Smooth muscle cell (in vitro differentiated cells): Measurements from ENCODE around the gene CLIC4. TPM values are rescaled to one million over a fixed set of nuclear protein-coding genes. Genes with fewer than 3 reads are reported as not detected.

Experiments
- DNase-seq: peaks from one replicate; lab custom pipeline; 2025; ENCODE audit not compliant: unreplicated experiment; lab: John Stamatoyannopoulos, UW
- H2AFZ ChIP-seq: fragments of 200-600 bp; sonication (generic); 2 replicates; pipeline ENCODE4 v1.6.0; 2016; ENCODE audit warnings: antibody characterized with exemption, low read depth, mild to moderate bottlenecking
- H3F3A ChIP-seq: fragments of 200-600 bp; sonication (generic); 2 replicates; pipeline ENCODE4 v1.6.0; 2017; ENCODE audit warnings: antibody characterized with exemption, low read depth
- H3K27ac ChIP-seq: fragments of 200-600 bp; sonication (generic); 2 replicates; pipeline ENCODE4 v1.5.1; 2016; ENCODE audit warnings: low read depth, mild to moderate bottlenecking
- H3K27me3 ChIP-seq: fragments of 200-600 bp; sonication (generic); 2 replicates; pipeline ENCODE4 v1.6.1; 2016; ENCODE audit warnings: low read depth, mild to moderate bottlenecking
- H3K36me3 ChIP-seq: fragments of 200-600 bp; sonication (generic); 2 replicates; pipeline ENCODE4 v1.5.1; 2016; ENCODE audit warnings: low read depth
- H3K4me1 ChIP-seq: fragments of 200-600 bp; sonication (generic); 2 replicates; pipeline ENCODE4 v1.5.1; 2016; ENCODE audit warnings: low read depth
- H3K4me2 ChIP-seq: fragments of 200-600 bp; sonication (generic); 2 replicates; pipeline ENCODE4 v1.6.0; 2016; ENCODE audit warnings: mild to moderate bottlenecking
- H3K4me3 ChIP-seq: fragments of 200-600 bp; sonication (generic); 2 replicates; pipeline ENCODE4 v1.5.1; 2016; ENCODE audit warnings: mild to moderate bottlenecking
- H3K79me2 ChIP-seq: fragments of 200-600 bp; sonication (generic); 2 replicates; pipeline ENCODE4 v1.6.0; 2016; ENCODE audit warnings: low read depth, mild to moderate bottlenecking
- H3K9ac ChIP-seq: fragments of 200-600 bp; sonication (generic); 2 replicates; pipeline ENCODE4 v1.6.0; 2016; ENCODE audit warnings: low read depth
- H3K9me3 ChIP-seq: fragments of 200-600 bp; sonication (generic); replicated peaks from 2 replicates; pipeline ENCODE4 v1.5.1; 2016; ENCODE audit warnings: low read depth
- H4K20me1 ChIP-seq: fragments of 200-600 bp; sonication (generic); 2 replicates; pipeline ENCODE4 v1.6.0; 2016; ENCODE audit warnings: low read depth
- WGBS: methylation state at CpG from one replicate; pipeline ENCODE4 v1.1.7; 2016; ENCODE audit warnings: low lambda C conversion rate; 5-methylcytosine and 5-hydroxymethylcytosine counted together
- polyA plus RNA-seq: library from polyadenylated mRNA; unstranded; fragments of >200 nt; fragmentation: Nextera tagmentation; extraction: Ambion mirVana; gene quantifications from 2 replicates; pipeline ENCODE4 v1.2.1, GENCODE V29; 2016
- total RNA-seq: library from RNA; depleted of rRNA; stranded (reverse); fragments of >200 nt; gene quantifications from 2 replicates; pipeline ENCODE4 v1.2.3, GENCODE V29; 2014
- TF ChIP-seq, protein P1 (sequence below): fragments of 200-600 bp; sonication (generic); IDR thresholded peaks from 2 replicates; pipeline ENCODE4 v1.5.1; 2017; ENCODE audit warnings: borderline replicate concordance, mild to moderate bottlenecking, antibody characterized with exemption; ENCODE audit not compliant: insufficient read depth, poor library complexity, severe bottlenecking

The CLIC4 gene
- total and polyA plus RNA-seq, 2 experiments from 2014 or later: 151 to 389 TPM

DNA sequence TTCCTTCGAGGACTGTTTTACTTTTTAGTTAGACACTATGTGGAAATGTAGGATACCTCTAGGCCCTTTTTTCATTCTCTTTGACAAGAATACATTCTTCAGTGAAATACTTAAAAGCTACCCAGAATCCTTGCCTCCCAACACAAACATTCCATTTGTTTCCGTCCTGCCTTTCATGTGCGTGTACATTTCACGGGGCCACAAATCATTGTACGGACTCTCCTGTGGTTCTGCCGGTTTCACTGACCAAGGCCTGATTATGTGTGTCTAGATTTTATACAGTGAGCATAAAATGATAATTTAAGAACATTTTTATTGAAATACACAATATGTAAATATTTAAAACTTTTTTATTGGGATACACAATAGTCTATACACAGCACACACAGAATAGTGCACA lies 108.4 kb downstream of the CLIC4 start:
- no peaks in the 10 kb centered on the region for H3K4me1 ChIP-seq
- no peak overlapping the region for H2AFZ ChIP-seq
- H3K27ac ChIP-seq: no peak overlapping the region
- H3F3A ChIP-seq: no peaks in the 10 kb centered on the region
- no peaks in the 10 kb centered on the region for H3K79me2 ChIP-seq
- H3K4me2 ChIP-seq: no peak overlapping the region
- no peaks in the 10 kb centered on the region for H3K27me3 ChIP-seq
- no peak overlapping the region for H3K4me3 ChIP-seq
- no peaks in the 10 kb centered on the region for H3K36me3 ChIP-seq
- no peak for DNase-seq
- TF ChIP-seq, protein P1, sequence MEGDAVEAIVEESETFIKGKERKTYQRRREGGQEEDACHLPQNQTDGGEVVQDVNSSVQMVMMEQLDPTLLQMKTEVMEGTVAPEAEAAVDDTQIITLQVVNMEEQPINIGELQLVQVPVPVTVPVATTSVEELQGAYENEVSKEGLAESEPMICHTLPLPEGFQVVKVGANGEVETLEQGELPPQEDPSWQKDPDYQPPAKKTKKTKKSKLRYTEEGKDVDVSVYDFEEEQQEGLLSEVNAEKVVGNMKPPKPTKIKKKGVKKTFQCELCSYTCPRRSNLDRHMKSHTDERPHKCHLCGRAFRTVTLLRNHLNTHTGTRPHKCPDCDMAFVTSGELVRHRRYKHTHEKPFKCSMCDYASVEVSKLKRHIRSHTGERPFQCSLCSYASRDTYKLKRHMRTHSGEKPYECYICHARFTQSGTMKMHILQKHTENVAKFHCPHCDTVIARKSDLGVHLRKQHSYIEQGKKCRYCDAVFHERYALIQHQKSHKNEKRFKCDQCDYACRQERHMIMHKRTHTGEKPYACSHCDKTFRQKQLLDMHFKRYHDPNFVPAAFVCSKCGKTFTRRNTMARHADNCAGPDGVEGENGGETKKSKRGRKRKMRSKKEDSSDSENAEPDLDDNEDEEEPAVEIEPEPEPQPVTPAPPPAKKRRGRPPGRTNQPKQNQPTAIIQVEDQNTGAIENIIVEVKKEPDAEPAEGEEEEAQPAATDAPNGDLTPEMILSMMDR: no peak
- H4K20me1 ChIP-seq: peaks cover 5% of the 10 kb centered on the region
- WGBS: 77% methylated on average over 6 of the region's 6 CpGs
- H3K9me3 ChIP-seq: no peaks in the 10 kb centered on the region
- H3K9ac ChIP-seq: no peak overlapping the region

- Histone ChIP-seq H4K20me1 (no peaks in the 10 kb centered on the region), H3K9me3 (no peaks in the 10 kb centered on the region), H3F3A (no peaks in the 10 kb centered on the region), H3K4me2 (no peak overlapping the region), H3K36me3 (no peaks in the 10 kb centered on the region), H3K4me3 (no peak overlapping the region), H3K27me3 (no peaks in the 10 kb centered on the region), H3K79me2 (no peaks in the 10 kb centered on the region), H3K9ac (no peak overlapping the region), H3K27ac (no peak overlapping the region), H3K4me1 (no peaks in the 10 kb centered on the region), H2AFZ (no peak overlapping the region)
- TF ChIP-seq, protein P1: no peak
- DNase-seq: no peak
- WGBS: 84% methylated on average over 5 of the region's 5 CpGs
Measured at GRCh38 chr1:24855474-24855873, 110.2 kb downstream of the CLIC4 start.

GRCh38 chr1:24856787-24857506 lies 111.7 kb downstream of the CLIC4 start:
- WGBS: 93% methylated on average over 16 of the region's 16 CpGs
- no peaks in the 10 kb centered on the region for H4K20me1 ChIP-seq
- H3F3A ChIP-seq: no peaks in the 10 kb centered on the region
- DNase-seq: no peak
- no peak overlapping the region for H3K9ac ChIP-seq
- H3K27ac ChIP-seq: no peak overlapping the region
- no peaks in the 10 kb centered on the region for H3K36me3 ChIP-seq
- TF ChIP-seq, protein P1: no peak
- H3K79me2 ChIP-seq: no peaks in the 10 kb centered on the region
- no peak overlapping the region for H2AFZ ChIP-seq
- H3K4me2 ChIP-seq: no peak overlapping the region
- no peaks in the 10 kb centered on the region for H3K27me3 ChIP-seq
- no peaks in the 10 kb centered on the region for H3K9me3 ChIP-seq
- no peak overlapping the region for H3K4me3 ChIP-seq
- H3K4me1 ChIP-seq: no peaks in the 10 kb centered on the region
